ENCODE measurements around the gene TAP2. TPM values are rescaled to one million over a fixed set of nuclear protein-coding genes. Genes with fewer than 3 reads are reported as not detected.

The TAP2 gene
- total RNA-seq (2013; cell fraction: nucleolus; rRNA removed), result 57.5 and 70.6 TPM in 2 replicates
- 58.1 and 60.3 TPM in 2 replicates for total RNA-seq (2014; rRNA removed)
- total RNA-seq (2014; rRNA removed; fragmentation: Illumina TruSeq; extraction: Trizol), result 31.9 and 37.2 TPM in 2 replicates
- total RNA-seq (2021), result 77.2 and 87.3 TPM in 2 replicates
- 17.3 TPM for polyA plus RNA-seq (2011; ENCODE audit: low read depth)
- polyA plus RNA-seq (2011; rRNA removed), result 25.5 and 38.8 TPM in 2 replicates
- 34.8 and 37.7 TPM in 2 replicates for polyA plus RNA-seq (2011; cell fraction: cytosol; rRNA removed)
- polyA plus RNA-seq (2011; cell fraction: nucleus; rRNA removed), result 129 and 147 TPM in 2 replicates
- polyA plus RNA-seq (2012), result 31.6 and 38.9 TPM in 2 replicates
- 45.7 and 47.7 TPM in 2 replicates for polyA plus RNA-seq (2014; fragmentation: Illumina TruSeq; extraction: Trizol)
- 1 to 10 TPM; 5.3 to 6.7 TPM for polyA plus RNA-seq (2014; fragmentation: Nextera tagmentation; extraction: Ambion mirVana)
- polyA plus RNA-seq (2014; rRNA removed), result 49.6 and 71.6 TPM in 2 replicates
- 1 to 10 TPM; 8.3 to 9.0 TPM for polyA plus RNA-seq (2016; fragmentation: Nextera tagmentation; extraction: Ambion mirVana)
- 36.8 and 38.2 TPM in 2 replicates for polyA minus RNA-seq (2011; rRNA and poly(A)+ RNA removed)
- polyA minus RNA-seq (2011; cell fraction: cytosol; rRNA and poly(A)+ RNA removed), result 9.1 and 12.2 TPM in 2 replicates
- polyA minus RNA-seq (2011; cell fraction: nucleus; rRNA and poly(A)+ RNA removed), result 32.5 and 50.3 TPM in 2 replicates
- Bru-seq, nascent RNA, result percentile 89 among the genes with signal in this experiment
- percentile 97 among the genes with signal in this experiment for BruChase-seq, experiment 1, labeled RNA remaining after a 6-hour chase
- BruChase-seq, experiment 2, labeled RNA remaining after a 2-hour chase, result percentile 96 among the genes with signal in this experiment
- long read RNA-seq, experiment 1, partial matches to known transcripts, result 0 of 3 reads
- long read RNA-seq, experiment 1, other reads (novel, unspliced or antisense), result 1 of 3 reads
- long read RNA-seq, experiment 2, partial matches to known transcripts, result 0 of 23 reads
- long read RNA-seq, experiment 2, other reads (novel, unspliced or antisense), result 23 of 23 reads

- Histone ChIP-seq H3K4me1 (ENCODE audit: control insufficient read depth, insufficient read depth, low read length) (peaks cover 60% of the 10 kb centered on the region), H3K4me2 (ENCODE audit: control insufficient read depth, insufficient read depth) (peak within 1 kb of the TSS; percentile 72), H3K9ac (ENCODE audit: control insufficient read depth, insufficient read depth, low read length) (peak within 1 kb of the TSS; percentile 87), H2AFZ (ENCODE audit: control insufficient read depth, low read depth, low read length) (peak within 1 kb of the TSS; percentile 85), H3K27me3 (replicated peaks in 1 of 2; ENCODE audit: control insufficient read depth in 2 of 2, insufficient read depth in 2 of 2, low read length in 1 of 2) (no peaks in the 10 kb centered on the region), H3K79me2 (ENCODE audit: control insufficient read depth, insufficient read depth, low read length) (peaks cover 55% of the 10 kb centered on the region), H3K36me3 (ENCODE audit: control insufficient read depth in 2 of 2, insufficient read depth in 2 of 2, low read length in 1 of 2) (peaks cover 7 to 47% of the 10 kb centered on the region in 2 experiments), H3K27ac (ENCODE audit: control insufficient read depth, insufficient read depth) (peak within 1 kb of the TSS; percentile 75), H3K4me3 (peak within 1 kb of the TSS; percentile 95), H4K20me1 (ENCODE audit: control insufficient read depth, insufficient read depth) (no peaks in the 10 kb centered on the region), H3K9me3 (replicated peaks; ENCODE audit: control insufficient read depth, insufficient read depth, low read length) (no peaks in the 10 kb centered on the region; the same call in 2 of the 3 replicates)
- no TSS peak for BruUV-seq (replicated peaks)
- intact Hi-C loops (cut with micrococcal nuclease; ENCODE audit: unreplicated experiment) (loop anchor here (1.0 to 2.0 kb wide), 4 partner anchors 15 to 146 kb away; partner anchors contain the start of gene TAP1), in situ Hi-C loops (cut with MboI) (no loop called here)
- RAD21 ChIA-PET (ENCODE audit: unreplicated experiment), result interaction anchor here (0.6 to 10.5 kb wide), 37 partner anchors 11 to 587 kb away, joined by 3 to 269 read pairs (median 7); partner anchors contain the start of genes BRD2, HLA-DMA, HLA-DMB and PSMB9
- SMC1A ChIA-PET (ENCODE audit: uncharacterized antibody, unreplicated experiment), result interaction anchor here (0.6 to 6.8 kb wide), 34 partner anchors 9 to 425 kb away, joined by 3 to 226 read pairs (median 5); partner anchors contain the start of genes HLA-DMA, HLA-DOB, PSMB9 and TAP1
- CTCF ChIA-PET, result interaction anchor here (0.5 to 10.7 kb wide), 61 partner anchors 11 to 678 kb away, joined by 3 to 311 read pairs (median 5); partner anchors contain the start of genes HLA-DMA, HLA-DMB, HLA-DOB and HLA-DPA1
- ATAC-seq (peak; percentile 85), FAIRE-seq (peak; percentile 89), DNase-seq (ENCODE audit: low read depth, low spot score) (no peak)
- POLR2A ChIA-PET, result interaction anchor here (0.5 to 10.5 kb wide), 28 partner anchors 8 to 1246 kb away, joined by 3 to 357 read pairs (median 4); partner anchors contain the start of genes HLA-DMA, HLA-DMB, HLA-DPB1 and PSMB9
- under 1% methylated on average over 44 of the region's 57 CpGs for WGBS (ENCODE audit: insufficient coverage, insufficient replicate concordance, low lambda C conversion rate, missing lambda C conversion rate)
- TF ChIP-seq CEBPZ (IDR thresholded peaks at IDR 0.05; ENCODE audit: low read depth, low read length) (no peak), BCL3 (IDR thresholded peaks at IDR 0.05; ENCODE audit: borderline replicate concordance, insufficient read depth, low read depth, low read length, poor library complexity, severe bottlenecking) (no peak), TBL1XR1 (IDR thresholded peaks at IDR 0.05; ENCODE audit: low read depth, low read length) (peak; percentile 47; the same call in 1 of the 2 replicates), SMC3 (IDR thresholded peaks at IDR 0.05; ENCODE audit: borderline replicate concordance, low read length) (peak; percentile 91), MXI1 (IDR thresholded peaks at IDR 0.05; ENCODE audit: low read depth, low read length) (peak; percentile 64), REST (IDR thresholded peaks at IDR 0.05; ENCODE audit: low read depth, low read length) (no peak), BACH1 (IDR thresholded peaks at IDR 0.05; ENCODE audit: borderline replicate concordance) (peak; percentile 77), ZNF207 (IDR thresholded peaks at IDR 0.05; ENCODE audit: borderline replicate concordance) (peak; percentile 84)
Measured at GRCh38 chr6:32838114-32838958, at the start of gene TAP2. Gene TAP2, minus strand, starts transcription at chr6:32838739. Its CDS starts 506 bp downstream, at chr6:32838233.

Data from GM12878 (cell line).